IMR-90 (cell line): ENCODE measurements around the gene DOK3. TPM values are rescaled to one million over a fixed set of nuclear protein-coding genes. Genes with fewer than 3 reads are reported as not detected.

Experiments
- ATAC-seq: fragments of 200-7000 bp; cut with Tn5 transposase; 2 replicates; pipeline ENCODE4 v1.9.1; 2020; ENCODE audit warnings: low read depth, mild to moderate bottlenecking, moderate library complexity
- BruUV-seq: library from RNA; stranded (reverse); fragments of 400-500 nt; replicated peaks from 2 replicates; lab custom pipeline; 2021; lab: Mats Ljungman, UMichigan
- CTCF ChIA-PET: fragments of 300-600 bp; formaldehyde crosslinking; extraction: SDS; loops from one replicate; lab custom pipeline; 2021; ENCODE audit warnings: antibody characterized with exemption; lab: Yijun Ruan, JAX
- POLR2A ChIA-PET: fragments of 300-600 bp; sonication (Branson Sonifier 250); formaldehyde crosslinking; loops from one replicate; lab custom pipeline; 2022; ENCODE audit warnings: antibody characterized with exemption; ENCODE audit not compliant: unreplicated experiment; lab: Charles Lee
- DNase-seq: peaks from one replicate; pipeline ENCODE4 v3.0.0; 2013
- H2AFZ ChIP-seq: replicated peaks from 2 replicates; pipeline ENCODE3; 2013; ENCODE audit warnings: low read length, mild to moderate bottlenecking; ENCODE audit not compliant: poor library complexity
- H2AK5ac ChIP-seq: 2 replicates; pipeline ENCODE4 v1.6.1; 2013; ENCODE audit warnings: low read depth, low read length, inconsistent platforms
- H2AK9ac ChIP-seq: replicated peaks from 2 replicates; pipeline ENCODE3; 2013; ENCODE audit warnings: mild to moderate bottlenecking, low read depth, low read length, moderate library complexity; ENCODE audit not compliant: poor library complexity
- H2BK120ac ChIP-seq: 2 replicates; pipeline ENCODE4 v1.6.1; 2013; ENCODE audit warnings: low read depth, low read length, inconsistent platforms
- H2BK15ac ChIP-seq: 3 replicates; pipeline ENCODE4 v1.6.1; 2013; ENCODE audit warnings: low read depth, low read length, inconsistent platforms
- H2BK20ac ChIP-seq: 2 replicates; pipeline ENCODE4 v1.6.1; 2013; ENCODE audit warnings: low read depth, mild to moderate bottlenecking, inconsistent platforms, low read length, moderate library complexity
- H2BK5ac ChIP-seq: 2 replicates; pipeline ENCODE4 v1.6.1; 2013; ENCODE audit warnings: mild to moderate bottlenecking, low read depth, low read length, inconsistent platforms; ENCODE audit not compliant: poor library complexity, severe bottlenecking
- H3K14ac ChIP-seq: replicated peaks from 2 replicates; pipeline ENCODE4 v1.6.1; 2013; ENCODE audit warnings: low read depth, low read length, inconsistent platforms
- H3K18ac ChIP-seq: 2 replicates; pipeline ENCODE4 v1.6.1; 2013; ENCODE audit warnings: low read depth, low read length, control low read depth
- H3K23ac ChIP-seq: 2 replicates; pipeline ENCODE4 v1.6.1; 2013; ENCODE audit warnings: low read depth, low read length, inconsistent platforms
- H3K27ac ChIP-seq: 2 replicates; pipeline ENCODE4 v1.5.1; 2013; ENCODE audit warnings: mild to moderate bottlenecking, control low read depth, low read length; ENCODE audit not compliant: insufficient read depth
- H3K27me3 ChIP-seq: 2 replicates; pipeline ENCODE4 v1.6.1; 2013; ENCODE audit warnings: low read length; ENCODE audit not compliant: control insufficient read depth, insufficient read depth
- H3K36me3 ChIP-seq: 2 replicates; pipeline ENCODE4 v1.6.1; 2013; ENCODE audit warnings: low read length, mixed read lengths; ENCODE audit not compliant: control insufficient read depth, insufficient read depth
- H3K4ac ChIP-seq: 2 replicates; pipeline ENCODE4 v1.6.1; 2013; ENCODE audit warnings: low read depth, low read length, inconsistent platforms
- H3K4me1 ChIP-seq: 2 replicates; pipeline ENCODE4 v1.6.1; 2013; ENCODE audit warnings: low read length, mixed read lengths; ENCODE audit not compliant: control insufficient read depth, insufficient read depth
- H3K4me2 ChIP-seq: 2 replicates; pipeline ENCODE4 v1.6.1; 2013; ENCODE audit warnings: low read depth, mild to moderate bottlenecking, control low read depth, low read length, moderate library complexity
- H3K4me3 ChIP-seq: 2 replicates; pipeline ENCODE4 v1.5.1; 2013; ENCODE audit warnings: low read depth, mild to moderate bottlenecking, control low read depth, low read length, moderate library complexity; ENCODE audit not compliant: insufficient read depth
- H3K56ac ChIP-seq: 2 replicates; pipeline ENCODE4 v1.6.1; 2013; ENCODE audit warnings: low read length, inconsistent platforms; ENCODE audit not compliant: insufficient read depth; ENCODE audit errors: extremely low read depth
- H3K79me1 ChIP-seq, 2 experiments: 2 replicates each; pipeline ENCODE4 v1.6.1; 2013; ENCODE audit warnings: low read length in 2 of 2, inconsistent platforms in 1 of 2, low read depth in 1 of 2
- H3K9ac ChIP-seq: 2 replicates; pipeline ENCODE4 v1.6.1; 2013; ENCODE audit warnings: low read depth, low read length, control low read depth
- H3K9me1 ChIP-seq: 2 replicates; pipeline ENCODE4 v1.6.1; 2013; ENCODE audit warnings: low read length, inconsistent platforms; ENCODE audit not compliant: insufficient read depth
- H3K9me3 ChIP-seq: 2 replicates; pipeline ENCODE4 v1.6.1; 2013; ENCODE audit warnings: low read length; ENCODE audit not compliant: control insufficient read depth, insufficient read depth
- H4K20me1 ChIP-seq: 2 replicates; pipeline ENCODE4 v1.6.1; 2013; ENCODE audit warnings: low read length, inconsistent platforms; ENCODE audit not compliant: insufficient read depth
- H4K5ac ChIP-seq: 2 replicates; pipeline ENCODE4 v1.6.1; 2013; ENCODE audit warnings: mild to moderate bottlenecking, low read depth, low read length, control low read depth
- H4K8ac ChIP-seq, 2 experiments: 2 replicates each; pipeline ENCODE4 v1.6.1; 2013; ENCODE audit warnings: low read depth in 2 of 2, low read length in 2 of 2, control low read depth in 1 of 2, inconsistent platforms in 1 of 2
- H4K91ac ChIP-seq: 2 replicates; pipeline ENCODE4 v1.6.1; 2013; ENCODE audit warnings: low read depth, low read length, inconsistent platforms; ENCODE audit not compliant: insufficient read depth
- BHLHE40 ChIP-seq: fragments of 150-350 bp; IDR thresholded peaks from 2 replicates; pipeline ENCODE4 v1.6.1; 2016; ENCODE audit warnings: mild to moderate bottlenecking, low read depth, low read length
- CEBPB ChIP-seq: IDR thresholded peaks from 2 replicates; pipeline ENCODE4 v1.6.1; 2012; ENCODE audit warnings: low read depth, low read length, improper control_type of control experiment
- CHD1 ChIP-seq: IDR thresholded peaks from 2 replicates; pipeline ENCODE4 v1.6.1; 2012; ENCODE audit warnings: low read depth, low read length, improper control_type of control experiment
- ELK1 ChIP-seq: fragments of 150-350 bp; IDR thresholded peaks from 2 replicates; pipeline ENCODE4 v1.6.1; 2016; ENCODE audit warnings: low read depth, mild to moderate bottlenecking, low read length, moderate library complexity, borderline replicate concordance
- FOS ChIP-seq: fragments of 150-350 bp; IDR thresholded peaks from 2 replicates; pipeline ENCODE4 v1.6.1; 2016; ENCODE audit warnings: low read depth, low read length
- MAFK ChIP-seq: IDR thresholded peaks from 2 replicates; pipeline ENCODE4 v1.6.1; 2012; ENCODE audit warnings: low read depth, low read length, improper control_type of control experiment
- MAZ ChIP-seq: IDR thresholded peaks from 2 replicates; pipeline ENCODE4 v1.6.1; 2012; ENCODE audit warnings: low read depth, mild to moderate bottlenecking, low read length, improper control_type of control experiment, moderate library complexity, borderline replicate concordance
- MXI1 ChIP-seq: IDR thresholded peaks from 2 replicates; pipeline ENCODE4 v1.6.1; 2012; ENCODE audit warnings: low read depth, mild to moderate bottlenecking, low read length, moderate library complexity, borderline replicate concordance
- NFE2L2 ChIP-seq: fragments of 150-350 bp; IDR thresholded peaks from 2 replicates; pipeline ENCODE4 v1.6.1; 2016; ENCODE audit warnings: low read depth, mild to moderate bottlenecking, low read length
- POLR2A ChIP-seq: IDR thresholded peaks from 2 replicates; pipeline ENCODE4 v1.6.1; 2012; ENCODE audit warnings: mild to moderate bottlenecking, low read depth, low read length
- RAD21 ChIP-seq: IDR thresholded peaks from 2 replicates; pipeline ENCODE4 v1.6.1; 2012; ENCODE audit warnings: low read length, improper control_type of control experiment
- RCOR1 ChIP-seq: IDR thresholded peaks from 2 replicates; pipeline ENCODE4 v1.6.1; 2012; ENCODE audit warnings: mild to moderate bottlenecking, low read length, improper control_type of control experiment; ENCODE audit not compliant: insufficient replicate concordance
- RFX5 ChIP-seq: IDR thresholded peaks from 2 replicates; pipeline ENCODE4 v1.8.0; 2012; ENCODE audit warnings: low read depth, mild to moderate bottlenecking, low read length, moderate library complexity
- SMC3 ChIP-seq: fragments of 150-350 bp; IDR thresholded peaks from 2 replicates; pipeline ENCODE4 v1.6.1; 2016; ENCODE audit warnings: low read depth, mild to moderate bottlenecking, antibody characterized with exemption, low read length, moderate library complexity
- USF2 ChIP-seq: fragments of 150-350 bp; IDR thresholded peaks from 2 replicates; pipeline ENCODE4 v1.6.1; 2017; ENCODE audit warnings: mild to moderate bottlenecking, antibody characterized with exemption, low read length, low read depth
- WGBS, 2 experiments: methylation state at CpG; one replicate each; pipeline versions ENCODE4 v1.1.5 to v1.1.7; 2013; ENCODE audit warnings: missing lambda C conversion rate in 2 of 2; ENCODE audit not compliant: insufficient read length in 1 of 2; ENCODE audit errors: extremely low coverage in 2 of 2; 5-methylcytosine and 5-hydroxymethylcytosine counted together
- dilution Hi-C: fragments of 300-500 bp; cut with HindIII; formaldehyde crosslinking; loops from one replicate; pipeline ENCODE4 v1.14.3; 2018; ENCODE audit warnings: low sequenced_read_pairs; ENCODE audit not compliant: unreplicated experiment
- in situ Hi-C: fragments of 300-500 bp; cut with MboI; formaldehyde crosslinking; loops from 3 replicates; pipeline ENCODE4 v1.14.3; 2019; ENCODE audit warnings: low sequenced_read_pairs, inconsistent platforms, mixed read lengths
- intact Hi-C: fragments of 100-400 bp; cut with micrococcal nuclease; formaldehyde crosslinking; loops from 2 replicates; pipeline ENCODE4 v1.10.0; 2022
- polyA plus RNA-seq, 3 experiments: library from polyadenylated mRNA; depleted of rRNA; stranded (reverse); fragments of >200 nt; gene quantifications; 2 replicates each; pipeline ENCODE4 v1.2.3, GENCODE V29; 2012; ENCODE audit warnings: low replicate concordance in 1 of 3
- total RNA-seq: library from RNA; depleted of rRNA; stranded (reverse); fragments of >200 nt; gene quantifications from 2 replicates; pipeline ENCODE4 v1.2.3, GENCODE V29; 2012
- TF ChIP-seq, protein P1 (sequence below): conservative IDR thresholded peaks from 2 replicates; pipeline ENCODE4 v1.5.1; 2012; ENCODE audit warnings: mild to moderate bottlenecking, low read depth, low read length, improper control_type of control experiment

DOK3 gene
- total and polyA plus RNA-seq, 2 of the 4 experiments (the other 2 are of a cell fraction): 0.54 to 3.9 TPM

DNA sequence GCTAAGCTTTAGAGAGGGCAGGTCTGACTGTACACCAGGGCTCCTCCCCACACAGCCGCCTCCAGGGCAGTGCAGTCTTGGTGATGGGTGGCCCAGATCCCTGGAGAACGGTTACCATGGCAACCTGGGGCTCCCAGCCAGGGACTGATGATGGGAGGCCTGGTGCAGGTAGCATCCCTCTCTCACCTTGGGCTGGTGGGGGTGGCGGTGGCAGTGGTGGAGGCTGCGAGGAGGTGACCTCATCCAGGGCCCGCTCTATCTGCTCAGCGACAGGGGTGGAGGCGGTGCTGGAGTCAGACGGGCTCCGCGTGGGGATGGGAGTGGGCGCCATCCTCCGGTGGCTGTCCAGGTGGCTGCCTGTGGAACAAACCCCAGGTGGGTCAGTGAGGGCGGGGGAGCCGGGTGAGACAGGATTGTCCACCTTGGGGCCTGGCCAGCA lies 50.7 kb downstream of the DOK3 start:
- no peak overlapping the region for H2BK120ac ChIP-seq
- dilution Hi-C loops (no loop called here), in situ Hi-C loops (no loop called here), intact Hi-C loops (no loop called here)
- ATAC-seq (no peak), DNase-seq (peak; percentile 45)
- no TSS peak for BruUV-seq
- H2AK9ac ChIP-seq: no peak overlapping the region
- H4K20me1 ChIP-seq: peaks cover 79% of the 10 kb centered on the region
- H3K4me3 ChIP-seq: no peak overlapping the region
- no peak overlapping the region for H2BK15ac ChIP-seq
- H3K14ac ChIP-seq: no peak overlapping the region
- H2BK20ac ChIP-seq: no peak overlapping the region
- no peak overlapping the region for H4K5ac ChIP-seq
- no peak overlapping the region for H3K4ac ChIP-seq
- H3K79me1 ChIP-seq: peaks cover 11 to 31% of the 10 kb centered on the region in 2 experiments
- no peak overlapping the region for H2AFZ ChIP-seq
- no peak for TF ChIP-seq RAD21
- TF ChIP-seq FOS: no peak
- TF ChIP-seq SMC3: no peak
- TF ChIP-seq NFE2L2: no peak
- no peak for TF ChIP-seq POLR2A
- no peak for TF ChIP-seq MXI1
- no peak for TF ChIP-seq USF2
- TF ChIP-seq, protein P1, sequence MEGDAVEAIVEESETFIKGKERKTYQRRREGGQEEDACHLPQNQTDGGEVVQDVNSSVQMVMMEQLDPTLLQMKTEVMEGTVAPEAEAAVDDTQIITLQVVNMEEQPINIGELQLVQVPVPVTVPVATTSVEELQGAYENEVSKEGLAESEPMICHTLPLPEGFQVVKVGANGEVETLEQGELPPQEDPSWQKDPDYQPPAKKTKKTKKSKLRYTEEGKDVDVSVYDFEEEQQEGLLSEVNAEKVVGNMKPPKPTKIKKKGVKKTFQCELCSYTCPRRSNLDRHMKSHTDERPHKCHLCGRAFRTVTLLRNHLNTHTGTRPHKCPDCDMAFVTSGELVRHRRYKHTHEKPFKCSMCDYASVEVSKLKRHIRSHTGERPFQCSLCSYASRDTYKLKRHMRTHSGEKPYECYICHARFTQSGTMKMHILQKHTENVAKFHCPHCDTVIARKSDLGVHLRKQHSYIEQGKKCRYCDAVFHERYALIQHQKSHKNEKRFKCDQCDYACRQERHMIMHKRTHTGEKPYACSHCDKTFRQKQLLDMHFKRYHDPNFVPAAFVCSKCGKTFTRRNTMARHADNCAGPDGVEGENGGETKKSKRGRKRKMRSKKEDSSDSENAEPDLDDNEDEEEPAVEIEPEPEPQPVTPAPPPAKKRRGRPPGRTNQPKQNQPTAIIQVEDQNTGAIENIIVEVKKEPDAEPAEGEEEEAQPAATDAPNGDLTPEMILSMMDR: no peak
- no peak for TF ChIP-seq ELK1
- TF ChIP-seq CHD1: no peak
- TF ChIP-seq BHLHE40: no peak
- TF ChIP-seq RFX5: no peak
- no peak for TF ChIP-seq RCOR1
- no peak for TF ChIP-seq MAZ
- no peak for TF ChIP-seq MAFK
- no peak for TF ChIP-seq CEBPB
- no peak overlapping the region for H3K18ac ChIP-seq
- no peak overlapping the region for H3K27ac ChIP-seq
- peaks cover 59% of the 10 kb centered on the region for H3K36me3 ChIP-seq
- H2BK5ac ChIP-seq: no peak overlapping the region
- H3K27me3 ChIP-seq: no peaks in the 10 kb centered on the region
- H3K9me3 ChIP-seq: no peaks in the 10 kb centered on the region
- H3K23ac ChIP-seq: no peak overlapping the region
- H2AK5ac ChIP-seq: no peak overlapping the region
- peaks cover 7% of the 10 kb centered on the region for H3K4me1 ChIP-seq
- H4K8ac ChIP-seq: no peak overlapping the region
- H3K9ac ChIP-seq: no peak overlapping the region
- ChIA-PET POLR2A (no interaction called here), CTCF (no interaction called here)
- no peak overlapping the region for H4K91ac ChIP-seq
- no peak overlapping the region for H3K56ac ChIP-seq
- no peaks in the 10 kb centered on the region for H3K9me1 ChIP-seq
- H3K4me2 ChIP-seq: no peak overlapping the region
- 93% methylated on average over 7 of the region's 14 CpGs; no CpG with 5 or more reads in 1 of the 2 experiments for WGBS, 2 experiments
